B cell (primary cell): ENCODE measurements around the gene SYT17.

ENCODE experiments used
- CTCF ChIP-seq: fragments of 200-600 bp; IDR thresholded peaks from one replicate; pipeline ENCODE4 v1.8.0; 2022; ENCODE audit warnings: antibody characterized with exemption, mild to moderate bottlenecking
- EZH2 ChIP-seq: IDR thresholded peaks from 2 replicates; pipeline ENCODE4 v1.6.1; 2012; ENCODE audit warnings: borderline replicate concordance, low read depth, mild to moderate bottlenecking, moderate library complexity, low read length; ENCODE audit not compliant: insufficient read depth, poor library complexity, severe bottlenecking

- no peak for TF ChIP-seq CTCF
- no peak for TF ChIP-seq EZH2
These were observed 122.8 kb downstream of the SYT17 start for GRCh38 chr16:19290860-19291259.
